Vagina (tissue), 2 donors: Measurements from ENCODE around the gene OLFM4. TPM values are rescaled to one million over a fixed set of nuclear protein-coding genes. Genes with fewer than 3 reads are reported as not detected.

Source experiments
- DNase-seq, 2 donors: peaks; one replicate each; pipeline ENCODE4 v3.0.0-alpha.2; 2017; ENCODE audit errors: extremely low spot score in 2 of 2
- H3K27ac ChIP-seq: fragments of 200-600 bp; sonication (generic); one replicate; pipeline ENCODE4 v1.5.1; 2019
- H3K27me3 ChIP-seq: fragments of 200-600 bp; sonication (generic); one replicate; pipeline ENCODE4 v1.5.1; 2019
- H3K36me3 ChIP-seq, 2 donors: fragments of 200-600 bp; sonication (generic); one replicate each; pipeline ENCODE4 v1.5.1; 2017 to 2019
- H3K4me1 ChIP-seq: fragments of 200-600 bp; sonication (generic); one replicate; pipeline ENCODE4 v1.5.1; 2019
- H3K4me3 ChIP-seq, 2 donors: fragments of 200-600 bp; sonication (generic); 1 replicate in 1 of 2; 2 replicates in 1 of 2; pipeline ENCODE4 v1.5.1; 2016 to 2019
- H3K9me3 ChIP-seq: fragments of 200-600 bp; sonication (generic); one replicate; pipeline ENCODE4 v1.5.1; 2019
- CTCF ChIP-seq, 3 experiments: fragments of 450-650 bp in 2 of 3; fragments of 200-600 bp in 1 of 3; sonication (generic) in 1 of 3; IDR thresholded peaks; one replicate each; pipeline ENCODE4 v1.5.1; 2017 to 2019; ENCODE audit warnings: antibody characterized with exemption in 3 of 3, mild to moderate bottlenecking in 2 of 3, moderate library complexity in 2 of 3
- POLR2A ChIP-seq, 2 donors: fragments of 450-650 bp; IDR thresholded peaks; one replicate each; pipeline ENCODE4 v1.6.1; 2017; ENCODE audit warnings: antibody characterized with exemption in 2 of 2, mild to moderate bottlenecking in 2 of 2, moderate library complexity in 2 of 2
- POLR2AphosphoS5 ChIP-seq, 2 donors: sonication (generic); formaldehyde crosslinking; IDR thresholded peaks; one replicate each; pipeline ENCODE4 v1.9.0; 2017; ENCODE audit warnings: antibody characterized with exemption in 2 of 2, mild to moderate bottlenecking in 2 of 2, low read depth in 1 of 2; ENCODE audit not compliant: insufficient read depth in 1 of 2
- intact Hi-C: fragments of 100-400 bp; cut with DNase I; formaldehyde crosslinking; loops from one replicate; pipeline ENCODE4 v1.15.1; 2023
- total RNA-seq: library from RNA; depleted of rRNA; stranded (reverse); fragments of >200 nt; gene quantifications from one replicate; pipeline ENCODE4 v1.2.3, GENCODE V29; 2016

Gene OLFM4
- total RNA-seq, 1 donor from 2014 or later = 50.1 TPM

DNA sequence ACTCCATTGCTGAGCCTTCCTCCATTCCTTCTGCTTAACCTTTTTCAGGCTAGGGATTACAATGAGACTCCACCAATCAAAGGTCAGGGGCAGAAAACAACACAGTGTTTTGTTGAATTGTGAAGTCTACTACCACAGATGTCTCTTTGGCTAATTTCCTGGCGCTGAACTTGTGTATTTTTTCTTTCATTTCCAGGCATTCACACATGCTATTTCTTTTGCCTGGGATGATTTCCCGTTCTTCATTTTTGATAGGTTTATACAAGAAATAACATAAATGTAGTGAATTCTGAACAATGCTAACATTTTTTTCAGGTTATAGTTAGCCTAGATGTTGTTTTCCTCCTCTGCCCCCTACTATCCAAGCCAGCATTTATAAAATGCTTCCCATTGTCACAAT, 64.3 kb downstream of the OLFM4 start:
- no peak for DNase-seq
- intact Hi-C loops = no loop called here
- no peak overlapping the region for H3K4me3 ChIP-seq
- H3K27ac ChIP-seq = no peak overlapping the region
- H3K36me3 ChIP-seq = no peaks in the 10 kb centered on the region
- H3K27me3 ChIP-seq = no peaks in the 10 kb centered on the region
- TF ChIP-seq CTCF (IDR thresholded peaks at IDR 0.05) (no peak), POLR2A (IDR thresholded peaks at IDR 0.05) (no peak), POLR2AphosphoS5 (IDR thresholded peaks at IDR 0.05; ENCODE audit: insufficient read depth in 1 of 2, low read depth in 1 of 2) (no peak)
- H3K9me3 ChIP-seq = no peaks in the 10 kb centered on the region
- H3K4me1 ChIP-seq = no peaks in the 10 kb centered on the region

DNA sequence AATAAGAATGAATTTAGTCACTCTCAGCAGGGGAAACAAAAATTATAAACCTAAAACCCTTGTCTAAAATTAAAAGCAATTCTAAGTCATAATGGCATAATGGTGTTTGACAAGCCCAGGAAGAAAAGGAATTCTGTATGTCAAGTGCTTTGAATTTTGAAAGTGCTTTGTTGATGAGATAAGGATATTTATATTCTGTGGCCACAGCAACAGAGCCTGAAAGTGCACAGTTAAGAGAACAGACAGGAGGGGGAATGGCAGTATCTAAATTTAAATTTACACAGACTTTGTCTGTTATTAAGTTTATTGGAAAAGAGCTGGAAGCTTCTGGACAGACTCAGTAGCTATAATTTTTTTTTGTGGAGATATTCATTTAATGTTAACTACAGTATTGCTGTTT, 69.8 kb downstream of the OLFM4 start:
- DNase-seq = no peak
- H3K9me3 ChIP-seq = no peaks in the 10 kb centered on the region
- TF ChIP-seq POLR2A (IDR thresholded peaks at IDR 0.05) = no peak
- TF ChIP-seq CTCF (IDR thresholded peaks at IDR 0.05) = no peak
- TF ChIP-seq POLR2AphosphoS5 (IDR thresholded peaks at IDR 0.05; ENCODE audit: insufficient read depth in 1 of 2, low read depth in 1 of 2) = no peak
- H3K4me1 ChIP-seq = no peaks in the 10 kb centered on the region
- no peaks in the 10 kb centered on the region for H3K27me3 ChIP-seq
- H3K36me3 ChIP-seq = no peaks in the 10 kb centered on the region
- H3K4me3 ChIP-seq = no peak overlapping the region
- intact Hi-C loops = no loop called here
- no peak overlapping the region for H3K27ac ChIP-seq

DNA sequence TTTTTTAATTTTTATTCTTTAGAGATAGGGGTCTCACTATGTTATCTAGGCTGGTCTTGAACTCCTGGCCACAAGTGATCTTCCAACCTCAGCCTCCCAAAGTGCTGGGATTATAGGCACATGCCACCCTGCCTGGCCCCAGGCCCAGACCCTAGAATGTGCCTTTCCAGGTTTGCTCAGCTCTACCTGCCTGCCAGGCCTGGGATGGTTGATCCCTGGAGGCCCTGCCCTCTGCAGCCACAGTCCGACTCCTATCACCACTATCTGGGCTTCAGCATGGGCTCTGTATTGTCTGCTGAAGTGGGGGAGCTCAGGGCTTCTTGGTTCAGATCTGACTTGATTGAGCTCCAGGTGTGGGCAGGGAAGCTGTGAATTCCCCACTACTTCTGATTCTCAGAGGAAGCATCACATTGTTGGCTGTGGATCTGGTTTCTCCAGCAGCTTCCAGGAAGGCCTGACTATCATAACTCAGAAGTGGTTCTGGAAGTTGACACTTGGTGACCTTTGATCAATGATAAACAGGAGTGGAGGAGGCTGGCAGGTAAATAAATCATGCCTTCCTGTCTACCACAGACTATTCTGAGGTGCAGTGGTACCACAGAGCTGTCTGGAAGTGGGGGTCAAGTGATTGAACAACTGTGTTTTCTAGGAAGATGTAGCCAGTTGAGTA, 71.9 kb downstream of the OLFM4 start:
- Histone ChIP-seq H3K27ac (no peak overlapping the region), H3K9me3 (no peaks in the 10 kb centered on the region), H3K4me3 (no peak overlapping the region), H3K27me3 (no peaks in the 10 kb centered on the region), H3K36me3 (no peaks in the 10 kb centered on the region), H3K4me1 (no peaks in the 10 kb centered on the region)
- intact Hi-C loops = no loop called here
- no peak for TF ChIP-seq CTCF (IDR thresholded peaks at IDR 0.05)
- no peak for TF ChIP-seq POLR2AphosphoS5 (IDR thresholded peaks at IDR 0.05; ENCODE audit: insufficient read depth in 1 of 2, low read depth in 1 of 2)
- TF ChIP-seq POLR2A (IDR thresholded peaks at IDR 0.05) = no peak
- no peak for DNase-seq

Other genes starting within 250 kb of the OLFM4 start
- gene PCDH8, start 180.2 kb upstream of the OLFM4 start, total RNA-seq = 0.98 TPM